ENCODE data around the gene BRD4.

DNA sequence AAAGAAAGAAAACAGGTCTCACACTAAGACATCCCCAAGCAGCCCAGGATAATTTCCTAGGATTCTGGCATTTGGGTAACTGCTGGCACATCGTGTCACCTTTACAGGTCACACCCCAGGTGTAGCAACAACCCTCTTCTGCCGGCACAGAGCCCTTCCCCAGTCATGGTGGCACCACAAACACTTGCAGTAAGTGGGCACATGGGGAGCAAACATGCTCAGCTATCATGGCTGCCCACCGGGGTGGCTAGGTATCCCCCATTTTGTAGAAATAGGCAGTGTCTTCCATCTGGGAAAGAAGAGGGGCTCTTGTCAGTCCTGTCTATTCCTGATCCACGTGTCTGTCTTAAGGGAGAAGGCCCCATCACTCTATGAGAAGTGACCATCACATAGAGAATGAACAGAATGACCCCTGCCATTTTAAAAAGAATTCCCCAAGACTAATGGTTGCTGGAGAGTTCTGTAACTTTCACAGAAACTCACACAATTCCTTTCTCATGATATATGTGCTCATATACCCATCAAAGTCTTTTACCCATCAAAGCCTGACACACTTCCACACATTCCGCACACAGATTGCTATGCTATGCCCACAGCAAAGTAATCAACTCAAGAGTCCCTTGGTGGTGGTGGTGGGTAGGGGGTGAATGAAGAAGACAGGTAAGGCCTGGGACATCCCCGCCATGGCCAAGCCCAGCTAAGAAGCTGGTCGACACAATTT, 33.3 kb downstream of the BRD4 start:
- TF ChIP-seq, protein P1, sequence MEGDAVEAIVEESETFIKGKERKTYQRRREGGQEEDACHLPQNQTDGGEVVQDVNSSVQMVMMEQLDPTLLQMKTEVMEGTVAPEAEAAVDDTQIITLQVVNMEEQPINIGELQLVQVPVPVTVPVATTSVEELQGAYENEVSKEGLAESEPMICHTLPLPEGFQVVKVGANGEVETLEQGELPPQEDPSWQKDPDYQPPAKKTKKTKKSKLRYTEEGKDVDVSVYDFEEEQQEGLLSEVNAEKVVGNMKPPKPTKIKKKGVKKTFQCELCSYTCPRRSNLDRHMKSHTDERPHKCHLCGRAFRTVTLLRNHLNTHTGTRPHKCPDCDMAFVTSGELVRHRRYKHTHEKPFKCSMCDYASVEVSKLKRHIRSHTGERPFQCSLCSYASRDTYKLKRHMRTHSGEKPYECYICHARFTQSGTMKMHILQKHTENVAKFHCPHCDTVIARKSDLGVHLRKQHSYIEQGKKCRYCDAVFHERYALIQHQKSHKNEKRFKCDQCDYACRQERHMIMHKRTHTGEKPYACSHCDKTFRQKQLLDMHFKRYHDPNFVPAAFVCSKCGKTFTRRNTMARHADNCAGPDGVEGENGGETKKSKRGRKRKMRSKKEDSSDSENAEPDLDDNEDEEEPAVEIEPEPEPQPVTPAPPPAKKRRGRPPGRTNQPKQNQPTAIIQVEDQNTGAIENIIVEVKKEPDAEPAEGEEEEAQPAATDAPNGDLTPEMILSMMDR (IDR thresholded peaks at IDR 0.05): no peak
- TF ChIP-seq POLR2A (IDR thresholded peaks at IDR 0.05): no peak
- no peak for TF ChIP-seq POLR2AphosphoS5 (IDR thresholded peaks at IDR 0.05)

All from upper lobe of left lung (tissue), 4 donors.